ENCODE results near the gene TIGD6. TPM values are rescaled to one million over a fixed set of nuclear protein-coding genes. Genes with fewer than 3 reads are reported as not detected.

TIGD6 gene
- total and polyA plus RNA-seq, 10 of the 15 experiments (the other 5 are each of a cell fraction or from before 2014, with no cell fraction given) = 0.84 to 4.1 (median 2.7) TPM

DNA sequence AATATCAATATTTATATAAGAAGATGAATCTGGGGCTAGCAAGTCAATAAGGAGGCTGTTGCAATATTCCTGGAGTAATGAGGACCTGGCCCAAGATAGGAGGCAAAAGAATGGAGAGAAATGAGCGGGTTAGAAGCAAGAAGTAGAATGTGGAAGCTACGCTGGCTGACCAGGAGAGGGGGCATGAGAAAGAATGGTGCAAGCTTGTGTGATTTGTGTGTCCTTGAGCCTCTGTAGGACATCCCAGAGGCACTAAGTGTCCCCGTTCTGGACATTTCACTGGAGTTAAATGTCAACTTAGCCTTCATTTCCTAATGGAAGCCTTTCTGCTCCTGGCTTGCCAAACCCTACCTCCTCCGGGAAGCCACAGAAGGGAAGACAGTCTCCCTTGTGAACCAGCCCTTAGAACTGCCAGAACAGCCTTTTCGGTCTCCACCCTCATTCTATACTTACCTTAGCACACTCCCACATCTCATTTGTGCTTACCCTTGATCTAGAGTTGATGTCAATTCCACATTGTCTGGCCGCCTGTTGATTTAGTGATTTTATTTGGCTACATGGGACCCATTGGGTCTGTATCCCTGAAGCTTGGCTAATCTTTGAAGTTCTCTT lies 49.2 kb downstream of the TIGD6 start (continued):
- TF ChIP-seq, protein P1, sequence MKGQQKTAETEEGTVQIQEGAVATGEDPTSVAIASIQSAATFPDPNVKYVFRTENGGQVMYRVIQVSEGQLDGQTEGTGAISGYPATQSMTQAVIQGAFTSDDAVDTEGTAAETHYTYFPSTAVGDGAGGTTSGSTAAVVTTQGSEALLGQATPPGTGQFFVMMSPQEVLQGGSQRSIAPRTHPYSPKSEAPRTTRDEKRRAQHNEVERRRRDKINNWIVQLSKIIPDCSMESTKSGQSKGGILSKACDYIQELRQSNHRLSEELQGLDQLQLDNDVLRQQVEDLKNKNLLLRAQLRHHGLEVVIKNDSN (IDR thresholded peaks at IDR 0.05; ENCODE audit: borderline replicate concordance, extremely low read length, insufficient read depth, low read depth, low read length) = no peak
- no peak for TF ChIP-seq RBBP5 (conservative IDR thresholded peaks at IDR 0.05)
- TF ChIP-seq NKRF (conservative IDR thresholded peaks at IDR 0.05) = no peak
- no peak for TF ChIP-seq BHLHE40 (IDR thresholded peaks at IDR 0.05; ENCODE audit: borderline replicate concordance in 1 of 2, low read depth in 2 of 2, low read length in 1 of 2)
- no peak for TF ChIP-seq EGR1 (IDR thresholded peaks at IDR 0.05; ENCODE audit: borderline replicate concordance in 1 of 2, low read depth in 2 of 2, low read length in 2 of 2)
- TF ChIP-seq BRCA1 (IDR thresholded peaks at IDR 0.05; ENCODE audit: low read depth, low read length) = no peak
- TF ChIP-seq CREB1 (IDR thresholded peaks at IDR 0.05; ENCODE audit: low read depth) = no peak
- no peak for TF ChIP-seq CBX3 (IDR thresholded peaks at IDR 0.05; ENCODE audit: borderline replicate concordance, low read depth)

DNA sequence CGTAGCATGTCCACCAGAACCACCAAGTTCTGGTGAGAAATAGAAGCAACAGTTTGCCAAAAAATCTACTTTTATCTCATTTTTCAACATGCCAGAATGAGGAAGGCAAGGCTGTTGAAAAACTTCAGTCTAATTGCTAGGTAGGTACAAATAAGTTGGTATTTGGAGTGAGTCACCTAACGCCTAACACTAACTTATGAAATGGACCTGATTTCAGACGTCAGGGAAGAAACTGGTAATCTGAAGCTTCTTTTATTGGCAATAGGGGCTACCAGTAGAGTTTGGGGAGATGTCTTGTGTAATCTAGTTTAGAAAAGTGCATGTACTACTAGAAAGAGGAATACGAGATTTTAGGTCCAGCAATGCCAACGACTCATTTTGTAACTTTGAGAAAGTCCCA lies 51.5 kb downstream of the TIGD6 start:
- H4K20me1 ChIP-seq (ENCODE audit: control insufficient read depth, insufficient read depth) = no peaks in the 10 kb centered on the region
- no peak for DNase-seq (ENCODE audit: low read depth, low spot score)
- no peaks in the 10 kb centered on the region for H3K9me3 ChIP-seq (replicated peaks; ENCODE audit: control insufficient read depth, insufficient read depth, low read length)
- no peaks in the 10 kb centered on the region for H3K4me1 ChIP-seq (ENCODE audit: control insufficient read depth, insufficient read depth, low read length)
- no peak for TF ChIP-seq WRNIP1 (IDR thresholded peaks at IDR 0.05; ENCODE audit: borderline replicate concordance, low read depth, low read length)
- no peak for TF ChIP-seq MEF2B (IDR thresholded peaks at IDR 0.05; ENCODE audit: partially characterized antibody, poor library complexity, severe bottlenecking)
- TF ChIP-seq BACH1 (IDR thresholded peaks at IDR 0.05; ENCODE audit: borderline replicate concordance) = no peak
- TF ChIP-seq ZNF592 (IDR thresholded peaks at IDR 0.05) = no peak
- ChIA-PET RAD21 (ENCODE audit: unreplicated experiment) (no interaction called here), SMC1A (ENCODE audit: uncharacterized antibody, unreplicated experiment) (interaction anchor here (1.0 kb wide), 1 partner anchor 10 kb away, joined by 3 read pairs; no protein-coding TSS in a partner anchor), POLR2A (no interaction called here), CTCF (interaction anchor here (0.8 to 1.8 kb wide), 5 partner anchors 9 to 118 kb away, joined by 3 to 6 read pairs (median 3); no protein-coding TSS in a partner anchor)
- H3K4me3 ChIP-seq = no peak overlapping the region
- no peak for FAIRE-seq
- in situ Hi-C loops (cut with MboI) = no loop called here
- H3K9ac ChIP-seq (ENCODE audit: control insufficient read depth, insufficient read depth, low read length) = no peak overlapping the region
- intact Hi-C loops (cut with micrococcal nuclease; ENCODE audit: unreplicated experiment) = no loop called here
- no peak overlapping the region for H3K4me2 ChIP-seq (ENCODE audit: control insufficient read depth, insufficient read depth)
- ATAC-seq = no peak
- H3K27ac ChIP-seq (ENCODE audit: control insufficient read depth, insufficient read depth) = no peak overlapping the region
- BruUV-seq (replicated peaks) = no TSS peak
- H3K79me2 ChIP-seq (ENCODE audit: control insufficient read depth, insufficient read depth, low read length) = no peaks in the 10 kb centered on the region
- no peaks in the 10 kb centered on the region for H3K36me3 ChIP-seq (ENCODE audit: control insufficient read depth in 2 of 2, insufficient read depth in 2 of 2, low read length in 1 of 2)
- no peak overlapping the region for H2AFZ ChIP-seq (ENCODE audit: control insufficient read depth, low read depth, low read length)
- WGBS (ENCODE audit: insufficient coverage, insufficient replicate concordance, low lambda C conversion rate, missing lambda C conversion rate) = 30% methylated on average over 5 of the region's 5 CpGs
- no peaks in the 10 kb centered on the region; a peak in 2 of 4 replicates for H3K27me3 ChIP-seq (replicated peaks in 1 of 2; ENCODE audit: control insufficient read depth in 2 of 2, insufficient read depth in 2 of 2, low read length in 1 of 2)

Data from GM12878 (cell line).